Stimulated activated CD8-positive, alpha-beta memory T cell treated with anti-CD3 and anti-CD28 coated beads, Interleukin-4, amount 100 ng/mL, for 48 hours (primary cell): ENCODE results near the gene ZNF583.

Experiments
- DNase-seq: peaks from one replicate; pipeline ENCODE4 v3.0.0-alpha.2; 2020

Gene ZNF583

DNA sequence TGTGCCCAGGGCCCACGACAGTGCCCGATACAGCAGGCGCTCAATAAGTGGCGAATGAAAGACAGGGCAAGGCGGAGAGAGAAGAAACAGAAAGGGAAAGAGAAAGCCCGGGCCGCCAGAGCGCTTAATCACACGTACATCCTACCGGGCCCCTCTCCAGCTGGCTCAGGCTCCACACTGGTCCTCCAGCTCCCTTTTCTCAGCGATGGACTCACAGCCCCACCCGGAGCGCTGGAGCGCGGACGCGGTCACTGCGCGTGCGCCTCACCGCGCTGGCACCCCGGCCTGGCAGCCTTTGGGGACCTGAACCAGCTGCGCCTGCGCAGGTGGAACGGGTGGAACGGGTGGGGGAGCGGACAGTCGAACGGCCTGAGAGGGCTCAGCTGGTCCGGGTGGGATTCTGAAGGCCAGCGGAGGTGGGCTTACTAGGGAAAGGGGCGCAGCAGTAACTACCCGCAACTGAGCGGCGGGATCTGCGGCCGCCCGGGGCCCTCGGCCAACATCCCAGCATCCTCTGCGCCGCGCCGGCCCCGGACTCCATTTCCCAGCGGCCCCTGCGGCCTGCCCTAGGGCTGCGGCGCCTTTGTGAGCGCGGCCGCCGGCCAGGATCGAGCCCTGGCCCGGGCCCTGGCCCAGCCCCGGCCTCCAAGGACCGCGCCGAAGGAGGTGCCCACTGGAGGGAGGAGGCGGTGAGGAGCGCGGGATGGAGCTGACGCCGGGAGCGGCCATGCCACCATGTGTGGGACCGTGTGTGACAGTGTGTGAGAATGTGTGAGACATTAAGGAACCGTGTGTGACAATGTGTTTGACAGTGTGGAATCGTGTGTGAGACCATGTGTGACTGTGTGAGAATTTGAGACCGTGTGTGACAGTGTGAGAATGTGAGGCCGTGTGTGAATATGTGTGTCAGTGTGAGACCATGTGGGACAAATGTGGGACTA lies at the start of gene ZNF583:
Gene ZNF583 (plus strand): TSS at position 569 of the 941 bp plus-strand sequence. CDS start 2,783 bp downstream, outside the sequence.
- DNase-seq: peak; percentile 92

- no peak for DNase-seq
These were observed 48.6 kb upstream of the ZNF583 start for GRCh38 chr19:56355517-56355916.

DNA sequence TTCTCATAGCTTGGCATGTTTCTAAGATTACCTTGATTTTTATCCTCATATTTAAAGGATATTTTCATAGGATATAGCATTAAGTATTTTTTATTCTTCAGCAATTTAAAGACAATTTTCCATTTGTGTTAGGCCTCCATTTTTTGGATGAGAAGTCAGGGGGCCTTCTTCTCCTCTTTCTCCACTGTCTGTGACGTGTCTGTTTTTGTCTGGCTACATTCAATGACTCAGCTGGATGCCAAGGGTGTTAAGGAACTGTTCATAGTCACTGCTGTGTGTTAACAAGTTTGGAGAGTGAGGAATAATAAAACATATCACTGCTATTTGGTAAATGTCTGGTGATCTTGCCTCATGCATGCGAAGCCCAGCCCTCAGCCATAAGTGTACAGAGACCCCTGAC lies 47.2 kb upstream of the ZNF583 start:
- DNase-seq: no peak

- DNase-seq: no peak
These were observed 43.3 kb upstream of the ZNF583 start for GRCh38 chr19:56360841-56361240.

DNA sequence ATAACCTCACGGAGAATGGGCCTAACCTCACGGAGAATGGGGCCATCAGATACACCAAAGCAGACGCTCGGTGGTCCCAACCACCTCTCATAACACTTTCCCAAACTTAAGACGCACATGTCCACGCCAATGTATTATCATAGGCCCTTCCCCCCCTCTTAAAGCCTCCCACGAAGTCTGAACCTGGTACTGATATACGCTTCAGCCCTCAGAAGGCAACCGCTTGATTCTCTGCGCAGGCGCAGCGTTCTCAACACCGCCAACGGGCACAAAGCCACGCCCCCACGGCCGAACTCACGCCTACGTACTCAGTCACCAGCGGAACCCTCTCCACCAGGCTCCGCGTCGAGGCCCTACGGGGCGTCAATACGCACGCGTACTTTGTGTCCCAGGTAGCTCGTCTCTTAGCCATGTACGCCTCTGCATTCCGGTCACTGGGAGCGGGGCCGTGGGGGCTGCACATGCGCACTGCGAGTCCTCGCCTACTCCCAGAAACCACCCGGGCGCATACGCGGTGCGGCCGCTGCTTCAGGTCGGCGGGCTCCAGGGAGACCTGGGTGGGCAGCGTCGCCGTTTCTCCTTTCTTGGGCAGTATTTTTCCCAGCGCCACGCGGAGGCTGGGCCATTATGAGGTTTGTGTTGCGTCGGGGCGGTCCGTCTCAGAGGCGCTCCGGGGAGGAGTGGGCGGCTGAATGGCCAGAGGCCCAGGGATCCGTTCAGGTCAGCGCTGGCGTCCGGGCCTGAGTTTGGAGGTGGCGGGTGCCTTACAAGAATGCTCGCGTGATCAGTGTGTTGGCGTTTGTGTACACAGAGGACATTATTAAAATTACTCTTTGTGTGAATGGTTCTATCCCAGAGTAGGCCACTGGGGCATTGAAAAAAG lies 36.1 kb upstream of the ZNF583 start:
- DNase-seq: peak; percentile 84

DNA sequence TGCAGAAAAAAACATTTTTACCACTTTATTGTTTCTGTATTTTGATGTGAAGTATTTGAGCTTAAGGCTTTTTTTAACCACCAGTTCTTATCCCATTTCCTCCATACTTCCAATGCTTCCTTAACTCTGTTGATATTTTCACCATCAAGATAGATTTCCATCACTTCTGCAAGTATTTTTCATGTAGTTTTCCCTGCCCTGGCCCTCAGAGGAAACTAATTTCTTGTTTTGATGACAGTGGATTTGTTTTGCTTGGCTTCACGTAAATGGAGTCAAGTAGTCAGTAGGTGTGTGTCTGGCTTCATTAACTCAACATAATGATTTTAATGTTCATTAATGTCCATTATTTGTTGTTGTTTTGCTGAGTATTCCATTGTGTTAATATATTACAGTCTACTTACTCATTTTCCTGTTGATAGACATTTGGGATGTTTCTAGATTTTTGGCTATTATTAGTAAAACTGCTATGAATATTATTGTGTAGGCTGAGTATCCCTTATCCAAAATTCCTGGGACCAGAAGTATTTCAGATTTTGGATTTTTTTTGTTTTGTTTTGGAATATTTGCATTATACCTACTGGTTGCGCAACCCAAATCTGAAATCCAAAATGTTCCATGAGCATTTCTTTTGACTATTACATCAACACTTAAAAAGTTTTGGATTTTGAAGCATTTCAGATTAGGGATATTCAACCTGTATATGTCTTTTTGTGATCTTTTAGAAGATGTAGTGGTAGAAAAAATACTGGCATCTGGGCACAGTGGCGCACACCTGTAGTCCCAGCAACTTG lies 34.1 kb upstream of the ZNF583 start:
- DNase-seq: no peak

DNA sequence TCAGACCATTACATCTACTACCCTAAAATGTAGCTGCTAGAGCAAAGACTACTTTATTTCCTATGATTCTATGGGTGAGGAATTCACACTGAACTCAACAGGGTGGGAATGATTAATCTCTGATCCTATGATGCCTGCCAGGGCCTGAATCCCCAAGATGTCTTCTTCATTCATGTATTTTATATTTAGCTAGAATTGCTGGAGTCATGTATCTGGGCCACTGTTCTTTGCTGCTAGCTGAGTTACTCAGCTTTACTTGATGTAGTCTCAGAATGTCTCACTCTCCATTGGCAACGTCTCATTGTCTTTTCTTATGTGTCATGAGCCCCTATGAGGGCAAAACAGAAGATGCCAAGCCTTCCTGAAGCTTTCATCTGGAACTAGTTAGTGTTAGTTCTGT lies 31.9 kb upstream of the ZNF583 start:
- DNase-seq: no peak

DNA sequence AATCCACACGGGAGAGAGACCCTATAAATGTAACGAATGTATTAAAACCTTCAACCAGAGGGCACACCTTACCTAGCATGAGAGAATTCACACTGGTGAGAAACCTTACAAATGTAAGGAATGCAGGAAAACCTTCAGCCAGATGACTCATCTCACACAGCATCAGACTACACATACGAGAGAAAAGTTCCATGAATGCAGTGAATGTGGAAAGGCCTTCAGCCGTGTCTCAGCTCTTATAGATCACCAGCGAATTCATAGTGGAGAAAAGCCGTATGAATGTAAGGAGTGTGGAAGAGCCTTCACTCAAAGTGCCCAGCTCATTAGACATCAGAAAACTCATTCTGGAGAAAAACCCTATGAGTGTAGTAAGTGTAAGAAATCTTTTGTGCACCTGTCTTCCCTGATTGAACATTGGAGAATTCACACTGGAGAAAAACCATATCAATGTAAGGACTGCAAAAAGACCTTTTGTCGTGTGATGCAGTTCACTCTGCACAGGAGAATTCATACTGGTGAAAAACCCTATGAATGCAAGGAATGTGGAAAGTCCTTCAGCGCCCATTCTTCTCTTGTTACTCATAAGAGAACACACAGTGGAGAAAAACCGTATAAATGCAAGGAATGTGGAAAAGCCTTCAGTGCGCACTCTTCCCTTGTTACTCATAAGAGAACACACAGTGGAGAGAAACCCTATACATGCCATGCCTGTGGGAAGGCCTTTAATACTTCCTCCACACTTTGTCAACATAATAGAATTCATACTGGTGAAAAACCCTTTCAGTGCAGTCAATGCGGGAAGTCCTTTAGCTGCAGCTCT lies 26.8 kb upstream of the ZNF583 start:
- no peak for DNase-seq

DNA sequence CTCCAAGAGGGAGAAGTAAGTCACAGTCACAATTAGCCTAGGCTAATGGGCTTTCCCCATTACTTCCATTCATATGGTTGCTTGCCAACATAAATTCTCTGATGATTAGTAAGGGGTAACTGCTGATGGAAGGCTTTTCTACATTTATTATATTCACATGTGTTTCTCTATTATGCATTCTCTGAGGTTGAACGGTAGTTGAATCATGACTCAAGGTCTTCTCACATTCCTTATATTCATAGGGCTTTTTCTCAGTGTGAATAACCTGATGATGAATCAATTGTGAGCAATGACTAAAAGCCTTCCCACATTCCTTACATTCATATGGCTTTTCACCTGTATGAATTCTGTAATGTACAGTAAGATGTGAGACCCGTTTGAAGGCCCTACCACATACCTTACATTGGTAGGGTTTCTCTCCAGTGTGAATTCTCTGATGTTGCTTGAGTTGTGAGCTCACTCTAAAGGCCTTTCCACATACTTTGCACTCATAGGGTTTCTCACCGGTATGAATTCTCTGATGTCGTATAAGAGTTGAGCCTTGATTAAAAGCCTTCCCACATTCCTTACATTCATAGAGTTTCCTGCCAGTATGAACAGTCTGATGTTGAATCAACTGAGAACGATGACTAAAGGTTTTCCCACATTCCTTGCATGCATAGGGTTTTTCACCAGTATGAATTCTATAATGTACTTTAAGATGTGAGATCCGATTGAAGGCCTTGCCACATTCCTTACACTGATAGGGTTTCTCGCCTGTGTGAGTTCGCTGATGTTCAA lies 20.1 kb upstream of the ZNF583 start:
- DNase-seq: no peak

DNA sequence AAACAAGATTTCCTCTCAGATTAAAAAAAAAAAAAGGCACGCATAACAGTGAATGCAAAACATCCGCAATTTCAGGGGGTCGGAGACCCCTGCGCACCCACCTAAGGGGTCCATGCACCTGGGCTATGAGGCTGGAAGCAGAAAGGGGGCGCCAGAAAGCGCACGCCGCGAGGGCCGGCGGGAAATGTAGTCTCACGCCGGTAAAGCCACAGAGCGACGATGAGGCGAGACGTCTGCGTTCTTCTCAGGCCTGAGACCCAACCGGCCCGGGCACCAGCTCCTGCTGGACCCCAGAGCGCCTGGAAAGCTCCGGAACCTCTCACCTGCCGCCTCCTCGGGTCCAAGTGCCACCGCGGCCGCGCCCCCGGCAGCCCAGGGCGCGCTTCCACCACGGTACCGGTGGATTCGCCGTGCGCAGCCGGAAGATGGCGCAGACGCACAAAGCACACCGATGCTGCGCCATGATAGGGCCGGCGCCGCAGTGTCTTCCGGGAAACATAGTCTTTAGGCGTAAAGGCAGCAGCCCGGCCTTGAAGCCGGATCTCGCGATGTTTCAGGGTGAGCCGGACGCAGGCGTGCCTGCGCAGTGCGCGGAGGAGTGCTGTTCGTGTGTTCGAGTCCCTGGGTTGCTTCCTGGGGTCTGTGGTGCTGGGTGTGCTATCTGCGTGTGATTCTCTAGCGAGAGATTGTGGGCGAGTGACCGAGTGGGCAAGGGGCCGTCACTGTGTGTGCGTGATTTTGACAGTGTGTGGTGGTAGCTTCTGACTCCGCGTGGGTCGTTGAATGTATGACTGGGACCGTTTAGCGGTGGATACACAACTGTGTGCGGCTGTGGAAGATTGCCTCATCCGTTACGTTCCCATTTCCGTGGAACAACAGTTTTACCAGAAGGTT lies 10.8 kb upstream of the ZNF583 start, which contains the start of gene ZNF582:
Gene ZNF582 (minus strand): TSS at position 416 of the 894 bp plus-strand sequence. CDS start 1,782 bp downstream, outside the sequence.
- peak; percentile 88 for DNase-seq

- no peak for DNase-seq
These were observed 5.3 kb upstream of the ZNF583 start for GRCh38 chr19:56398809-56399208.

DNA sequence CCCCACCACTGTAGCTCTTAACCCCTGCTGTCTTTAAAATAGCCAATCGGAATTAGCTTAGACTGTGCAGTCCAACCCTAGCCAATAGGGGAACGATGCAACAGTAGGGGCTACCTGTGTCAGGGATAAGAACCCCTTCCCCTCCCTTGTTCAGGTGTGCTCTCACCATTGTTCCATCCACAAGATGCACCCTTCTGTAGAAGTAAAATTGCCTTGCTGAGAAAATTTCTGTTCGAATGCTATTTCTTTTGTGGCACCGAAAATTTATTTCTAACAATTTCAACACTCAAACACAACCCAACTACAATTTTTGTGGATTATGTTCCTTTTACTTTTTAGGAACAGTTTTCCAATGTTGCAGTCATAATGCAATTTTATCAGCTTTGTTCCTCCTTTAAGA lies 3.6 kb upstream of the ZNF583 start:
- no peak for DNase-seq

- no peak for DNase-seq
These were observed 871 bp upstream of the ZNF583 start for GRCh38 chr19:56403261-56403660.

DNA sequence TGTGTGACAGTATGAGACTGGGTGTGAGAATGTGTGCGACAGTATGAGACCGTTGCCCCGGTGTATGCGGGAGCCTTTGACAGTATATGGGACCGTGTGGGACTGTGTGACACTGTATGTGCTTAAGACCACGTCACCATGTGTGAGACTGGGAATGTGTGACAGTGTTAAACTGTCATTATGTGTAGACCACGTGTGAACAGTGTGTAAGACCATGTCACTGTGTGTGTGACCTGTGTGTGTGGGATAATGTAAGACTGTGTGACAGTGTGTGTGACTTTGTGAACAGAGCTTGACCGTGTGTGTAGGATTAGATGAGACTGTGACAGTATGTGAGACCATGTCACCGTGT lies 549 bp downstream of the ZNF583 start:
- DNase-seq: no peak

DNA sequence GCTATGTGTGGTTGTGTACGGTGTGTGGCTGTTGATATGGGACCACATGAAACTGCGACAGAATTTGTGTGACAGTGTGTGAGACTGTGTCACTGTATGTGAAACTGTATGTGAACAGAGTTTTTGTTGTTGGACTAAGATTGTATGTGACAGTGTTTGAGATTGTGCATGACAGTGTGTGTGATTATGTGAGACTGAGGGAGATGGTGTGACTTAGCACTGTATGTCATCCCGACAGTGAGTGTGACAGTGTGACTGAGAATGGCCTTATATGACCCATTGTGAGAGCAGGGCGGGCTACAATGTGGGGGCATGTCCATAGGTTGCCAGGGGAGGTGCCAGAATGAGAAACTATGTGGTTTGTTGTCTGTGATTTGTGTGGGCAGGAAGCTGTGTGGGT lies 930 bp downstream of the ZNF583 start:
- no peak for DNase-seq

GRCh38 chr19:56423276-56423984 lies 19.3 kb downstream of the ZNF583 start:
- no peak for DNase-seq

GRCh38 chr19:56423985-56424353 lies 19.8 kb downstream of the ZNF583 start:
- DNase-seq: no peak

DNA sequence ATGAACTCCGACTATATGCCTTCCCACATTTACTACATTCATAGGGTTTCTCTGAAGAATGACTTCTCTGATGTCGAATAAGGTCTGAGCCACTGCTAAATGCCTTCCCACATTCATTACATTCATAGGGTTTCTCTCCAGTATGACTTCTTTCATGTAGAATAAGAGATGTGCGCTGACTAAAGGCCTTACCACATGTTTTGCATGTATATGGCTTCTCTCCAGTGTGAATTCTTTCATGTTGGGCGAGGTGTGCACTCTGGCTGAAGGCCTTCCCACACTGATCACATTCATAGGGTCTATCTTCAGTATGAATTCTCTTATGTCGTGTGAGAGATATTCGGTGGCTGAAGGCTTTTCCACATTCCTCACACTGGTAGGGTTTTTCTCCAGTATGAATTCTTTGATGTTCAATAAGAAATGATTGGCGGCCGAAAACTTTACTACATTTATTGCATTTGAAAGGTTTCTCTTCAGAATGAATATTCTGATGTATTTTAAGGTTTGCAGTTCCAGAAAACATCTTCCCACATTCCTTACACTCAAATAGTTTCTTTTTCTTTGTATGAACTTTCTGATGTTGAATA lies 37.2 kb downstream of the ZNF583 start:
- DNase-seq: no peak

GRCh38 chr19:56474308-56474707 lies 70.2 kb downstream of the ZNF583 start:
- no peak for DNase-seq
